Hepatocyte (in vitro differentiated cells): ENCODE data around the gene MICU1. TPM values are rescaled to one million over a fixed set of nuclear protein-coding genes. Genes with fewer than 3 reads are reported as not detected.

Experiments used
- DNase-seq: peaks from one replicate; pipeline ENCODE4 v3.0.0-alpha.2; 2016; ENCODE audit warnings: low spot score
- H2AFZ ChIP-seq: fragments of 200-600 bp; sonication (generic); 2 replicates; pipeline ENCODE4 v1.6.0; 2016; ENCODE audit warnings: antibody characterized with exemption, mild to moderate bottlenecking
- H3K27ac ChIP-seq: fragments of 200-600 bp; sonication (generic); 2 replicates; pipeline ENCODE4 v1.5.1; 2016; ENCODE audit warnings: mild to moderate bottlenecking
- H3K27me3 ChIP-seq: fragments of 200-600 bp; sonication (generic); 2 replicates; pipeline ENCODE4 v1.6.1; 2016
- H3K36me3 ChIP-seq: fragments of 200-600 bp; sonication (generic); replicated peaks from 2 replicates; pipeline ENCODE4 v1.5.1; 2016; ENCODE audit warnings: low read depth; ENCODE audit not compliant: insufficient read depth
- H3K4me1 ChIP-seq: fragments of 200-600 bp; sonication (generic); 2 replicates; pipeline ENCODE4 v1.5.1; 2016; ENCODE audit warnings: mild to moderate bottlenecking, moderate library complexity; ENCODE audit not compliant: insufficient read depth
- H3K4me2 ChIP-seq: fragments of 200-600 bp; sonication (generic); 2 replicates; pipeline ENCODE4 v1.6.0; 2016
- H3K4me3 ChIP-seq: fragments of 200-600 bp; sonication (generic); 2 replicates; pipeline ENCODE4 v1.5.1; 2016; ENCODE audit warnings: mild to moderate bottlenecking
- H3K79me2 ChIP-seq: fragments of 200-600 bp; sonication (generic); 2 replicates; pipeline ENCODE4 v1.6.0; 2017; ENCODE audit warnings: mild to moderate bottlenecking
- H3K9me2 ChIP-seq: fragments of 200-600 bp; sonication (generic); replicated peaks from 2 replicates; pipeline ENCODE4 v1.6.0; 2017; ENCODE audit warnings: mild to moderate bottlenecking; ENCODE audit not compliant: insufficient read depth
- H3K9me3 ChIP-seq: fragments of 200-600 bp; sonication (generic); 2 replicates; pipeline ENCODE4 v1.5.1; 2016; ENCODE audit warnings: low read depth, mild to moderate bottlenecking
- H4K20me1 ChIP-seq: fragments of 200-600 bp; sonication (generic); 2 replicates; pipeline ENCODE4 v1.6.0; 2016; ENCODE audit warnings: mild to moderate bottlenecking; ENCODE audit not compliant: insufficient read depth, poor library complexity, severe bottlenecking
- CTCF ChIP-seq: fragments of 200-600 bp; sonication (generic); IDR thresholded peaks from 2 replicates; pipeline ENCODE4 v1.5.1; 2016; ENCODE audit warnings: antibody characterized with exemption, mild to moderate bottlenecking; ENCODE audit not compliant: poor library complexity
- EZH2 ChIP-seq: fragments of 200-600 bp; sonication (generic); IDR thresholded peaks from 2 replicates; pipeline ENCODE4 v1.6.1; 2016; ENCODE audit warnings: antibody characterized with exemption, mild to moderate bottlenecking, borderline replicate concordance
- EZH2phosphoT487 ChIP-seq: fragments of 200-600 bp; sonication (generic); IDR thresholded peaks from one replicate; pipeline ENCODE4 v1.6.1; 2018; ENCODE audit warnings: antibody characterized with exemption, mild to moderate bottlenecking, low read depth, moderate library complexity; ENCODE audit not compliant: unreplicated experiment, severe bottlenecking
- WGBS: methylation state at CpG from one replicate; pipeline ENCODE4 v1.1.6; 2016; ENCODE audit warnings: low lambda C conversion rate; ENCODE audit errors: missing lambda C conversion rate; 5-methylcytosine and 5-hydroxymethylcytosine counted together
- polyA plus RNA-seq: library from polyadenylated mRNA; unstranded; fragments of >200 nt; fragmentation: Nextera tagmentation; extraction: Ambion mirVana; gene quantifications from 2 replicates; pipeline ENCODE4 v1.2.1, GENCODE V29; 2016
- total RNA-seq: library from RNA; depleted of rRNA; stranded (reverse); fragments of >200 nt; gene quantifications from 2 replicates; pipeline ENCODE4 v1.2.3, GENCODE V29; 2014

The MICU1 gene
- total and polyA plus RNA-seq, 2 experiments from 2014 or later, result 34.0 to 60.1 TPM

GRCh38 chr10:72483471-72483870 is 142.4 kb downstream of the MICU1 start:
- H2AFZ ChIP-seq, result no peak overlapping the region
- no peak overlapping the region for H3K4me2 ChIP-seq
- no peak for DNase-seq
- no peaks in the 10 kb centered on the region for H3K9me2 ChIP-seq
- H3K79me2 ChIP-seq, result no peaks in the 10 kb centered on the region
- H3K9me3 ChIP-seq, result no peaks in the 10 kb centered on the region
- H3K4me3 ChIP-seq, result no peak overlapping the region
- H3K27me3 ChIP-seq, result no peaks in the 10 kb centered on the region
- no peak overlapping the region for H3K27ac ChIP-seq
- 88% methylated on average over 6 of the region's 6 CpGs for WGBS
- no peaks in the 10 kb centered on the region for H3K4me1 ChIP-seq
- no peak for TF ChIP-seq CTCF
- TF ChIP-seq EZH2, result no peak
- no peak for TF ChIP-seq EZH2phosphoT487
- no peaks in the 10 kb centered on the region for H4K20me1 ChIP-seq
- H3K36me3 ChIP-seq, result no peaks in the 10 kb centered on the region

GRCh38 chr10:72480861-72481260 is 145.0 kb downstream of the MICU1 start:
- Histone ChIP-seq H3K79me2 (no peaks in the 10 kb centered on the region), H3K27ac (no peak overlapping the region), H3K36me3 (no peaks in the 10 kb centered on the region), H2AFZ (no peak overlapping the region), H3K4me1 (no peaks in the 10 kb centered on the region), H4K20me1 (no peaks in the 10 kb centered on the region), H3K27me3 (no peaks in the 10 kb centered on the region), H3K4me3 (no peak overlapping the region), H3K9me3 (no peaks in the 10 kb centered on the region), H3K9me2 (no peaks in the 10 kb centered on the region), H3K4me2 (no peak overlapping the region)
- 82% methylated on average over 2 of the region's 2 CpGs for WGBS
- no peak for TF ChIP-seq EZH2phosphoT487
- no peak for TF ChIP-seq CTCF
- no peak for TF ChIP-seq EZH2
- no peak for DNase-seq

GRCh38 chr10:72477463-72477862 is 148.4 kb downstream of the MICU1 start:
- no peaks in the 10 kb centered on the region for H3K36me3 ChIP-seq
- no peaks in the 10 kb centered on the region for H3K4me1 ChIP-seq
- H2AFZ ChIP-seq, result no peak overlapping the region
- no peak overlapping the region for H3K4me2 ChIP-seq
- no peaks in the 10 kb centered on the region for H3K79me2 ChIP-seq
- H3K9me3 ChIP-seq, result no peaks in the 10 kb centered on the region
- WGBS, result 95% methylated on average over 2 of the region's 2 CpGs
- no peak for DNase-seq
- H4K20me1 ChIP-seq, result no peaks in the 10 kb centered on the region
- H3K27ac ChIP-seq, result no peak overlapping the region
- H3K9me2 ChIP-seq, result no peaks in the 10 kb centered on the region
- TF ChIP-seq CTCF, result no peak
- no peak for TF ChIP-seq EZH2
- TF ChIP-seq EZH2phosphoT487, result no peak
- no peaks in the 10 kb centered on the region for H3K27me3 ChIP-seq
- no peak overlapping the region for H3K4me3 ChIP-seq

- WGBS, result 63% methylated on average over 1 of the region's 1 CpG
- Histone ChIP-seq H3K4me2 (no peak overlapping the region), H3K27me3 (no peaks in the 10 kb centered on the region), H3K4me1 (no peaks in the 10 kb centered on the region), H2AFZ (no peak overlapping the region), H3K27ac (no peak overlapping the region), H3K9me3 (no peaks in the 10 kb centered on the region), H3K79me2 (no peaks in the 10 kb centered on the region), H3K4me3 (no peak overlapping the region), H4K20me1 (no peaks in the 10 kb centered on the region), H3K36me3 (no peaks in the 10 kb centered on the region), H3K9me2 (no peaks in the 10 kb centered on the region)
- DNase-seq, result no peak
- TF ChIP-seq EZH2 (no peak), EZH2phosphoT487 (no peak), CTCF (no peak)
Measured at GRCh38 chr10:72472306-72472705, 153.6 kb downstream of the MICU1 start.
